G401 (cell line): Measurements from ENCODE around the gene SLC35B1. TPM values are rescaled to one million over a fixed set of nuclear protein-coding genes. Genes with fewer than 3 reads are reported as not detected.

Experiments
- DNase-seq: peaks from one replicate; pipeline ENCODE4 v3.0.0-alpha.2; 2015; ENCODE audit warnings: low spot score
- in situ Hi-C: cut with HindIII; loops from 2 replicates; pipeline ENCODE4 v1.10.0; 2016; ENCODE audit warnings: low sequenced_read_pairs, mixed read lengths
- total RNA-seq: library from RNA; depleted of rRNA; stranded (reverse); fragments of >200 nt; shearing (Covaris generic); gene quantifications from 2 replicates; pipeline ENCODE4 v1.2.3, GENCODE V29; 2014

Gene SLC35B1
- total RNA-seq, 1 experiment from 2014 or later, result 66.2 TPM

- in situ Hi-C loops, result loop anchor here (10.0 kb wide), 1 partner anchor 272 kb away; no protein-coding TSS in a partner anchor
- DNase-seq, result no peak
Observed at GRCh38 chr17:49707246-49707607, 537 bp downstream of the SLC35B1 start.

GRCh38 chr17:49705254-49705653, 2.5 kb downstream of the SLC35B1 start:
- in situ Hi-C loops, result loop anchor here (10.0 kb wide), 1 partner anchor 270 kb away; no protein-coding TSS in a partner anchor
- DNase-seq, result no peak

GRCh38 chr17:49703557-49704277, 4.0 kb downstream of the SLC35B1 start:
- in situ Hi-C loops, result loop anchor here (10.0 kb wide), 1 partner anchor 269 kb away; no protein-coding TSS in a partner anchor
- peak; percentile 88 for DNase-seq

GRCh38 chr17:49700960-49701359, 6.8 kb downstream of the SLC35B1 start:
- in situ Hi-C loops, result loop anchor here (10.0 kb wide), 1 partner anchor 266 kb away; no protein-coding TSS in a partner anchor
- DNase-seq, result no peak

GRCh38 chr17:49699966-49700575, 7.7 kb downstream of the SLC35B1 start:
- DNase-seq, result no peak
- in situ Hi-C loops, result loop anchor here (10.0 kb wide), 1 partner anchor 265 kb away; no protein-coding TSS in a partner anchor

GRCh38 chr17:49698005-49698404, 9.8 kb downstream of the SLC35B1 start:
- in situ Hi-C loops, result no loop called here

GRCh38 chr17:49696233-49696761, 11.5 kb downstream of the SLC35B1 start:
- DNase-seq, result no peak
- in situ Hi-C loops, result no loop called here

More at GRCh38 chr17:49698005-49698404, 9.8 kb downstream of the SLC35B1 start:
- no peak for DNase-seq

GRCh38 chr17:49695698-49696232, 12.0 kb downstream of the SLC35B1 start:
- no peak for DNase-seq
- in situ Hi-C loops, result no loop called here

GRCh38 chr17:49694847-49695697, 12.7 kb downstream of the SLC35B1 start:
- peak; percentile 83 for DNase-seq
- in situ Hi-C loops, result no loop called here

- in situ Hi-C loops, result no loop called here
- no peak for DNase-seq
Observed at GRCh38 chr17:49692751-49693150, 15.0 kb downstream of the SLC35B1 start.

GRCh38 chr17:49691677-49692191, 16.0 kb downstream of the SLC35B1 start:
- no peak for DNase-seq
- in situ Hi-C loops, result no loop called here

GRCh38 chr17:49691086-49691676, 16.6 kb downstream of the SLC35B1 start:
- in situ Hi-C loops, result no loop called here

GRCh38 chr17:49690256-49690655, 17.5 kb downstream of the SLC35B1 start:
- peak; percentile 82 for DNase-seq
- in situ Hi-C loops, result no loop called here

More at GRCh38 chr17:49691086-49691676, 16.6 kb downstream of the SLC35B1 start:
- DNase-seq, result peak; percentile 73

- in situ Hi-C loops, result no loop called here
- no peak for DNase-seq
Observed at GRCh38 chr17:49688848-49689247, 18.9 kb downstream of the SLC35B1 start.

- DNase-seq, result no peak
- in situ Hi-C loops, result no loop called here
Observed at GRCh38 chr17:49687878-49688491, 19.8 kb downstream of the SLC35B1 start.

GRCh38 chr17:49681106-49681979, 26.4 kb downstream of the SLC35B1 start:
- peak; percentile 43 for DNase-seq
- in situ Hi-C loops, result no loop called here

- in situ Hi-C loops, result no loop called here
- peak; percentile 95 for DNase-seq
Observed at GRCh38 chr17:49680314-49680713, 27.4 kb downstream of the SLC35B1 start.
